GM21825 (cell line): ENCODE measurements around the gene FAM185A.
"Not testable (repeated sequence)": the region's sequence is repeated elsewhere in the genome, so short reads cannot be mapped to it uniquely, and the experiment has no call there.

Experiments
- ATAC-seq: cut with Tn5 transposase; IDR thresholded peaks from one replicate; pipeline ENCODE4 v1.9.1; 2021; ENCODE audit warnings: mild to moderate bottlenecking, moderate library complexity; ENCODE audit not compliant: unreplicated experiment

The FAM185A gene

DNA sequence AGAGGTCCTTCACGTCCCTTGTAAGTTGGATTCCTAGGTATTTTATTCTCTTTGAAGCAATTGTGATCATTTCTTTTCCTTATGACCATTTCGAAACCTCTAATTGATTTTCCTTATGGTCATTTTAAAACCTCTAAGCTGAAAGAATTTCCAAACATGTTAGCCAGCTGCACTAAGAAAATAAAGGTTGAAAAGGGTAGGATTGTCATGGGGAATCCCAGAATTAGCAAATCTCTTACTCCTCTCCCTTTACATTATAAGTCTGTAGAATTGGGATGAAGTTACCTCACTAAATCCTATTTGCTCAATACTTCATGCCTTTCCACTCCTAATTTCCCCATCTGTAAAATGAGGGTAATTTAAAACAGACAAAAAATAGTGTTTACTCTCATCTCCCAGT is 79.5 kb downstream of the FAM185A start:
- no peak for ATAC-seq

DNA sequence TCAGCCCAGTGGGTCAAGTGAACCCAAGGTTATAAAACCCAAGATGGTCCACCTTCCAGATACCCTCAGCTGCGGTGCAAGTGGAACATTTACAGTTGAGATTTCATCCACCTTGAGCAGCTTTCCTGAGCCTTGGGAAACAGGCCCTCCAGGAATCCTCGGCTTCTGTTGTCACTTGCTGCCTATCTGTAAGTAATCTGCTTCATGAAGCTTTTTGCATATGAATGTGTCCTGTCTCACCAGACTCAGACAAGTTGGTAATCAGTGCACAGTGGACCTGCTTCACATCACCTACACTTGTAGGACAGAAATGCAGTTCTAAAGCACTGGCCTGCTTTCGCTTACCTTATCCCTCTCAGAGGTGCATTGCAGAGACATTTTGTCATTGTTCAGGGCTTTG is 80.3 kb downstream of the FAM185A start:
- no peak for ATAC-seq

DNA sequence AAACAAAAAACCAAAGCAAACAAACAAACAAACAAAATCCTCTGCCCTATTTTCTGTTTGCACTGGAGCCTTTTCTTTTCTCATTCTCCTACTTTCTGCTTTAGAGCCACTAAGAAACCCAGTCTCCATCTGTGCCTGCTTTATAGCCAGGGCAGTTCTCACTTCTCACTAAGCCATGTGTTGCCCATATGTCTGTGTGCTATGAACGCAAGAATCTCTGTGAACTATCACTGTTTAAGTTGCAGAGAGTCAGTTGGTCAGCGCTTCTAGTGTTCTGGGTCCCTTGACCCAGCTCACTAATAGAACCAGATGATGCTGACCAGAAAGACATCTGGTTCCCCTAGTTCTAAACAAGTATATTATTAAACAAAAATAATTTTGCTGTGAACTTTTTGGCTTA is 81.4 kb downstream of the FAM185A start:
- no peak for ATAC-seq

GRCh38 chr7:102832674-102833073 is 83.9 kb downstream of the FAM185A start:
- no peak for ATAC-seq

GRCh38 chr7:102833343-102833742 is 84.5 kb downstream of the FAM185A start:
- ATAC-seq = no peak

DNA sequence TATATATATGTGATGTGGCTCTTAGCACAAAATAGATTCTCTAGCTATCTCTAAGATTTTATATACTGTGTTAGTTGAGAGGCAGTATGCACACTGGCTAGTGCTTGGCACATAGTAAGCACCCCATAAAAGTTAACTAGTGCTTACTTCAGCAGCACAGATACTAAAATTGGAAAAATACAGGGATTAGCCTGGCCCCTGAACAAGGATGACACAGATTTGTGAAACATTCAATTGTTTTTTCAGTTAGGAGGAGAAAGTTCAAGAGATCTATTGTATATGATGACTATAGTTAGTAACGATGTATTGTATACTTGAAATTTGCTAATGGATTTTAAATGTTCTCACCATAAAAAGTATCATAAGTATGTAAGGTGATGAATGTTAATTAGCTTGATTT is 85.7 kb downstream of the FAM185A start:
- no peak for ATAC-seq

- ATAC-seq = peak; percentile 91
These were observed 86.2 kb downstream of the FAM185A start for GRCh38 chr7:102834999-102835398.

GRCh38 chr7:102836191-102836919 is 87.6 kb downstream of the FAM185A start:
- ATAC-seq = no peak

DNA sequence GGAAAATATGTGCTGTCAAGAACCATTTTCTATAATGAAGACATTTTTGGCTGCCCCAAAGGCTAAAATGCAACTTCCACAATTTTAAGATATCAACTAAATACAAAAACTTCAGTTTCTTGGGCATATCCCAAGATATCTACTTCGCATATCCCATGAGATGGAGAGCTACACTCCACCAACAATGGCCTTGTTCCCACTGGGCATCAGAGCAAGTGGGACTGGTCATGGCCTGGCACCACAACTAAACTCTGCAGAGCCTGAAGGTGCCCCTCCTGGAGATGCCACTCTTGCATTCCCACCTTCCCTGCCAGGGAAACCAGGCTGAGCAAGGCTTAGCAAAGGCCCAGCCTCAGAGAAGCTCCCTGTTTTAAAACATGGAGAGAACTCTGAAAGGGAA is 88.2 kb downstream of the FAM185A start:
- ATAC-seq = no peak

- ATAC-seq = no peak
These were observed 89.0 kb downstream of the FAM185A start for GRCh38 chr7:102837802-102838201.

DNA sequence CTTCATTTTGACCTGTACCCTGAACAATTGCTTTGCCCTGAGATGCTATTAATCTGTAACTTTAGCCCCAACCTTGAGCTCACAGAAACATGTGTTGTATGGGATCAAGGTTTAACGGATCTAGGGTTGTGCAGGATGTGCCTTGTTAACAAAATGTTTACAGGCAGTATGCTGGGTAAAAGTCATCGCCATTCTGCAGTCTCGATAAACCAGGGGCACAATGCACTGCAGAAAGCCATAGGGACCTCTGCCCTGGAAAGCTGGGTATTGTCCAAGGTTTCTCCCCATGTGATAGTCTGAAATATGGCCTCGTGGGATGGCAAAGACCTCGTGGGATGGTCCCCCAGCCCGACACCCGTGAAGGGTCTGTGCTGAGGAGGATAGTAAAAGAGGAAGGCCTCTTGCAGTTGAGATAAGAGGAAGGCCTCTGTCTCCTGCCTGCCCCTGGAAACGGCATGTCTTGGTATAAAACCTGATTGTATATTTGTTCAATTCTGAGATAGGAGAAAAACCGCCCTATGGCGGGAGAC is 89.8 kb downstream of the FAM185A start:
- not testable (repeated sequence) for ATAC-seq

DNA sequence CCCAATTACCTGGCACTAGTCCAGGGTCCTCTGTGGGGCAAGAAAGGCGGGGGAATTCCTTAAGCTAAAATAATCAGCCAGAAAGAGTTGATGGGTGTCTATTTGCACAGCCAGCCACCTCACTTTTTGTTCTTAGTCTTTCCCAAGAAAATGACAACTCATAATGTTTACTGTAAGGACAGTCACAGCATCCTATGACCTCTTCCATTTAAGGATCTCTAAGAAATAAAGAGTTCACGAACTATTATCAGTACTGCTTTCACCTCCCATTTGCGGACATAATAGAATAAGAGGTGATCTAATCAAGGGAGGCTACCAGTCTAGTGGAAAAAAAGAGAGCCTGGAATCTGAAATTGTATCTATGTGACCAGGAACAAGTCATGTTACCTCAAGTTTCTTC is 91.6 kb downstream of the FAM185A start:
- no peak for ATAC-seq

GRCh38 chr7:102841290-102841689 is 92.5 kb downstream of the FAM185A start:
- no peak for ATAC-seq

- no peak for ATAC-seq
These were observed 93.5 kb downstream of the FAM185A start for GRCh38 chr7:102842284-102842683.

DNA sequence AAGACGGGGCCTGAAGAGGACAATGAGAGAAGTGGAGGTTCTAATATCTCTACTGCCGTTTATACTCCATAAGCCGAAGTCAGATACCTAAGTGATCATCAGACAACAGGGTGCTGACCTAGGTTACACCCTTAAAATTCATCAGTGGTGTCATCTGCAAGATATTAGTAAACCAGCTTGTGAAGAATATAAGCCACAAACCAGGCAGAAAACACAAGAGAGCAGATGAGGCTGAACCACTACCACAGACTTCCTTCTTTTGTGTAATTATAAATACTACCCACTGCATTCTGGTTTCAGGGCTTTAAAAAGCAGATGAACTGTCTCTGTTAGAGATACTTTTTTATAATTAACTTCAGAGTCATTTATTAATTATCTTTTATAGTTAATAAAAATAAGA is 95.1 kb downstream of the FAM185A start:
- ATAC-seq = peak; percentile 81

GRCh38 chr7:102845346-102845745 is 96.5 kb downstream of the FAM185A start:
- ATAC-seq = no peak

DNA sequence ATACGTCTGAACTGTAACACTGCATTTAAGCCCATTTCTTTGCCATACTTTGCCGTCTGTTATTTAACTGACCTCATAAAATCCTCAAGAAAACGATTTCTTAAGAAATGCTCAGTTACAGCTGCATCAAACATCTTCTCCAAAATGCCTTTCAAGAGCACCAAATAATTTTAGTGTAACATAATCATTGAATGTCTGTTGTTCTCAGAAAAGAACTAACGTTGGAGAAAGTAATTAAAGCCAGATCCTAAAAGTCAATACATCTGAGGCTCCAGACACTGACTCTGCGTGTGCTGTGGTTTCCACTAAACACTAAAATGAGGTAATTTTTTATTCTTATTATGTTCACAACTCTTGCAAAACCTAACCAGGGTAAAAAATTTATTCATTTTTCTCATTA is 100.3 kb downstream of the FAM185A start:
- no peak for ATAC-seq

DNA sequence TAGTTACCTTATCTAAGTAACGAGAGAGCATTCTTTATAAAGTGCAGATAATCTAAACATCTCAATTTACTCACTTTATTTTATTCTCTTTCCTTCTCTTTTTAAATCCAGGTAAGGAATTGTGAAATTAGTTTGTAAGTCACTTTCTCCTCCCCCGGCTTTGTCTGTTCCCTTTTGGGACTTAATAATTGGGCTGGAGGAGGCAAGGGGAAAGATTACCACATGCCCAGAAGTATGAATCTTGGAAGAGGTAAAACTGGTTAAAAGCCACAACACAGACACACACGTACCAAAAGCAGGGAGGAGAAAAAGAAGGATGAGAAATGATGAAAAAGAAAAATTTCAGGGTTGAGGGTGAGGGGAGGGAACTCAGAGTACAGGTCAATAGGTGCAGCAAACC is 100.7 kb downstream of the FAM185A start:
- no peak for ATAC-seq

DNA sequence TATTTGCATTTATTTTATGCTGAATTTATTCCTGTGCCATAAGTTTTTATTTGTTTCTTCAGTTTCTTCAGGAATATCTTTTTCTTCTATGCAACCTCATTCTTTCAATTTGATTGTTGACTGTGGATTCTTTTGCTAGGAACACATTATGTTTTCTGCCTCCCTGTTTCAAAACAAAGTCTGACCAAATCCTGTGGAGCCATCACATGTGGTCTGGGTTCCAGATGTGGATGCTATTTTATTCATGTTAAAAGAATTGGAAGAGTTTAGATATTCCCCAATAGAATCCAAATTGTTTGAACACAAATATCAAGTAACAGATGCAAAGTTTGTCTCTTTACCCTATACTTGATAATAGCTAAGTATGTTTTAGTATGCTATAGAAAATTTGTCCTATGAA is 107.2 kb downstream of the FAM185A start:
- ATAC-seq = no peak
